ENCODE data around the gene HPS5.
"Not testable (repeated sequence)": the region's sequence is repeated elsewhere in the genome, so short reads cannot be mapped to it uniquely, and the experiment has no call there.

HPS5 gene

GRCh38 chr11:18280438-18281045 is 41.4 kb downstream of the HPS5 start:
- no peak for TF ChIP-seq CTCF (IDR thresholded peaks at IDR 0.05; ENCODE audit: low read depth, low read length, missing control alignments)
- no peak for DNase-seq (ENCODE audit: extremely low read depth, low read depth)
- H3K4me3 ChIP-seq (replicated peaks; ENCODE audit: low read depth, low read length), result no peak overlapping the region

- H3K4me3 ChIP-seq (replicated peaks; ENCODE audit: low read depth, low read length), result no peak overlapping the region
- no peak for DNase-seq (ENCODE audit: extremely low read depth, low read depth)
- no peak for TF ChIP-seq CTCF (IDR thresholded peaks at IDR 0.05; ENCODE audit: low read depth, low read length, missing control alignments)
Measured at GRCh38 chr11:18277565-18278271, 44.2 kb downstream of the HPS5 start.

GRCh38 chr11:18271206-18271605 is 50.7 kb downstream of the HPS5 start:
- no peak overlapping the region for H3K4me3 ChIP-seq (replicated peaks; ENCODE audit: low read depth, low read length)
- no peak for DNase-seq (ENCODE audit: extremely low read depth, low read depth)
- TF ChIP-seq CTCF (IDR thresholded peaks at IDR 0.05; ENCODE audit: low read depth, low read length, missing control alignments), result no peak

GRCh38 chr11:18270102-18270501 is 51.8 kb downstream of the HPS5 start:
- H3K4me3 ChIP-seq (replicated peaks; ENCODE audit: low read depth, low read length), result no peak overlapping the region
- TF ChIP-seq CTCF (IDR thresholded peaks at IDR 0.05; ENCODE audit: low read depth, low read length, missing control alignments), result no peak
- DNase-seq (ENCODE audit: extremely low read depth, low read depth), result no peak

GRCh38 chr11:18269252-18269651 is 52.7 kb downstream of the HPS5 start:
- H3K4me3 ChIP-seq (replicated peaks; ENCODE audit: low read depth, low read length); DNase-seq (ENCODE audit: extremely low read depth, low read depth): not testable (repeated sequence)

GRCh38 chr11:18267335-18268133 is 54.4 kb downstream of the HPS5 start:
- H3K4me3 ChIP-seq (replicated peaks; ENCODE audit: low read depth, low read length); DNase-seq (ENCODE audit: extremely low read depth, low read depth): not testable (repeated sequence)

- no peak within 1 kb of the TSS for H3K4me3 ChIP-seq (replicated peaks; ENCODE audit: low read depth, low read length)
- TF ChIP-seq CTCF (IDR thresholded peaks at IDR 0.05; ENCODE audit: low read depth, low read length, missing control alignments), result no peak
- DNase-seq (ENCODE audit: extremely low read depth, low read depth), result no peak
Measured at GRCh38 chr11:18265949-18266348, 56.0 kb downstream of the HPS5 start, which contains the start of gene SAA1. Gene SAA1, plus strand, starts transcription at chr11:18266264. Its CDS starts 624 bp downstream, at chr11:18266888.
